NCI-H748 (cell line): ENCODE results near the gene GARNL3.
A peak's percentile ranks its signal among the peaks of the same experiment; 100 is the strongest.

Experiments
- DNase-seq: peaks from one replicate; lab custom pipeline; 2025; ENCODE audit not compliant: unreplicated experiment; lab: John Stamatoyannopoulos, UW

GARNL3 gene

DNA sequence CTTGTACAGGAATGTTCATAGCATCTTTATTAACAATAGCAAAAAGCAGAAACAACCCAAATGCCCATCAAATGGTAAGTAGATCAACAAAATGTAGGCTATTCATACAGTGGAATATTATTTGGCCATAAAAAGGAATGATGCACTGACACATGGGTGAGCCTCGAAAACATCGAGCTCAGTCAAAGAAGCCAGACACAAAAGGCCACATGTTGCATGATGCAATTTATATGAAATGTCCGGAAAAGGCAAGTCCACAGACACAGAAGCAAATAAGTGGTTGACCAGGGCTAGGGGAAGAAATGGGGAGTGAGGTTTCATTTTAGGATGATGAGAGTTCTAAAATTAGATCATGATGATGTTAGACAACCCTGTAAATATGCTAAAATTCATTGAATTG lies 115.9 kb downstream of the GARNL3 start:
- no peak for DNase-seq

DNA sequence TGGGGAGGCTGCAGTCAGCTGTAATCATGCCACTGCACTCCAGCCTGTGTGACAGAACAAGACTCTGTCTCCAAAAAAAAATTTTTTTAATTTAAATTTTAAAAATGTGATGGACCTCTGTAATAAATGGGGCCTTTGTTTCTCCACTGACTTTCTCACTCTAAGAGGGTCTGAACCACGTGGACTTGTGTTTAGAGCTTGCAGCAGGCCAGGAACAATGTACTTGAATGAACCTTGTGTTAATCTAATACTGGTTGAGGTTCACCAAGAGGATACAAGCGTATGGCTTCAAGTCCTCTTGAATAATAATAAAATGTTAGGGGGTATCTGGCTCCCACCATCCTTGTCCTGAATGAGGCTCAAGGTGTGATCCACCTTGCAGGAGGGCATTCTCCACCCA lies 118.0 kb downstream of the GARNL3 start:
- no peak for DNase-seq

DNA sequence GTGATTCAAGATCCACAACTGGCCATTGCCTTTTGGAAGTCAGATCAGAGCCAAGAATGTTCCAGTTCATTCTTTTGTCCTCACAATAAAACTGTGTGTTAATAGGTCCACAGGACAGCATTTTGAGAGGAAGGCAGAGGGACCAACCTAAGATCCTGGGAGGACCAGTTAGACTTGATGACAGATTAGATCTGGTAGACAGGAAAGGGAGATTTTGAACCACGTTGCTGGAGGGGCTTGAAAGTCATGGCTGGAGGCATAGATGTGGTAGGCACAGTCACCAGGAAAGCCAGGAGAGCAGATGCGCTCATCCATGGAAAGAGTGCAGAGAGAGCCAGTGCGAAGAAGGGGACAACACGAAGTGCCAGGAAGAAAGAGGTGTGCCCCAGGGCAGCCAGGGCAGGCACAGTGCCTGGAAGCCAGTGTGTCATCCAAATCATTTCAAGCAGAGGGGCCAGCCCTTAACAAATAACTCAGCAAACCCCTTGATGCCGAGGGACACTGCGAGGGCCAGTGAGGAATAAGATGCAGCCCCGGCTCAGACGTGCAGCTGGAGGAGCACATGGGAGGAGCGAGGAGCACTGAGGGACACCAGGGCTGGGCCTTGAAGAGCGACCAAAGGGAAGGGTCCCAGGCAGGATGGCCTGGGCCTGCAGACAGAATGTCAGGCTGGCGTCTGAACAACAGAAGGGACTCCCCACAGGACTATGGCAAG lies 119.6 kb downstream of the GARNL3 start:
- DNase-seq: no peak

DNA sequence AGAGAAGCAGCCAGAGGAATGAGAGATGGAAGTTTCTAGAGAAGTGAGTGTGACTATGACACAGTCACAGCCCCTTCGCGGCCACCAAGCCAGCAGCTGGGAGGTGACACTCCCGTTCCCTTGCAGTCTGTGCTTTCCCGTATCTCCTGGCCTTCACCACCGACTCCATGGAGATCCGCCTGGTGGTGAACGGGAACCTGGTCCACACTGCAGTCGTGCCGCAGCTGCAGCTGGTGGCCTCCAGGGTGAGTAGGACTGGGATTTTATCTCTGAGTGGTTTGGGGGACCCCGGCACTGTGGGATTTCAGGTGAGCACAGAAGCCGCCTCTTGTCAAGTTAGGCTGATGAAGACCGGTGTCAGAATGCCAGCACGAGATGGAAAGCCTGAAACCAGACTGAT lies 120.3 kb downstream of the GARNL3 start:
- no peak for DNase-seq

DNA sequence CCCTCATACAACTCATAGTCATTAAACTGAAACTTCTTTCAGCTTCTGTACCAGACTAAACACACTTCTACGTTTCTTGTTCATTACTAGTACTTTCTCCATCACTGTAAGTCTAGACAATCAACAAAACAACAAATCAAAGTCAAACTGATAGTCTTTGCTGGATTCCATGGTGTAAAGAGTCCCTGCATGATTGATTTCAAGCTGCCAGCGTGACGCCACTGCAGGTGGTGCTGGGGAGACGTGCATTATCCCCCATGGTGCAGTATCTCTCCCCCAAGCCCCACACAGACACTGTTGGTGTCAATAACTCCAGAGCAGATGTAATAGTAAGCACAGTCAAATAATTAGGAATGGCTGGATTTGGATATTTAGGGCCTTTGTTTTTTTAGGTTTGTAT lies 121.7 kb downstream of the GARNL3 start:
- DNase-seq: no peak

DNA sequence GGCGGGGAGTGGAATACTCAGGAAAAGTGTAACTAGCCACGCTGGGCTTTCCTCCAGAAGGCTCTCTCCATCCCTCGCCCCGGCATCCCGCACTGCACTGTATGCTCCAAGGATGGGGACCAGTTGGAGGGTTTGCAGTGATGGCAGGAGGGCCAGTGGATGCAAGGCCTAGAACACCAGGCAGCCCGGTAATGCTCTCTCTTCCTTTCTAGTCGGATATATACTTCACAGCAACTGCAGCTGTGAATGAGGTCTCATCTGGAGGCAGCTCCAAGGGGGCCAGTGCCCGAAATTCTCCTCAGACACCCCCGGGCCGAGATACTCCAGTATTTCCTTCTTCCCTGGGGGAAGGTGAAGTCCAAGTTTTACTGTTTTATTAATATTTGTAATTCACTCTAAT lies 122.4 kb downstream of the GARNL3 start:
- no peak for DNase-seq

DNA sequence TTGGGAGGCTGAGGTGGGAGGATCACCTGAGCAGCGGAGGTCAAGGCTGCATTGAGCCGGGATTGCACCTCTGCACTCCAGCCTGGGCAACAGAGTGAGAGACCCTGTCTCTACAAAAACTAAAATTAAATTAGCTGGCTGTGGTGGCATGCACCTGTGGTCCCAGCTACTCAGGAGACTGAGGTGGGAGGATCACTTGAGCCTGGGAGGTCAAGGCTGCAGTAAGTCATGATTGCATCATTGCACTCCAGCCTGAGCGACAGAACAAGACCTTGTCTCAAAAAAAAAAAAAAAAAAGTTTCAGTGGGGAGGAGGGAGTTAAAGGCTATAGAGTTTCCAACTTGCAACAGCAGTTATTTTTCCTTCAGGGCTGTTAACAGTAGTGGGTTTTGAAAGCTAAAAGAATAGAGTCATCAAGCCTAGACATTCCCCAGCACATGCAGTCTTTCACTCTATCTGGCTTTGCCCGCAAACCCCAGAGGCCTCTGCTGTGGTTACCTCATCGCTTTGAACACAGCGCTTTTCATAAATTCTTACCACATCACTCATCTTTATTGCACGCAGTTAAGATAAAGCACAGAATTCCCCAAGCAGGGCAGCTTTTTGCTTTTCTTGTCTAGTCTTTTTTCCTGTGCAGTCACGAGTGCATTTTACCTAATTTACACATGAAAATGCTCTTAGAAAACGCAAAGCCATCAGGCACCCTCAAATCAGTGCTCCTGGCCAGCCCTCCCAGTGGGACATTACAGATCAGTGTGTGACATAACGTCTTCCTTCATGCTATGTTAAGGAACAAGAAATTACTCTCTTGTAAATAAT lies 123.7 kb downstream of the GARNL3 start:
- DNase-seq: no peak

DNA sequence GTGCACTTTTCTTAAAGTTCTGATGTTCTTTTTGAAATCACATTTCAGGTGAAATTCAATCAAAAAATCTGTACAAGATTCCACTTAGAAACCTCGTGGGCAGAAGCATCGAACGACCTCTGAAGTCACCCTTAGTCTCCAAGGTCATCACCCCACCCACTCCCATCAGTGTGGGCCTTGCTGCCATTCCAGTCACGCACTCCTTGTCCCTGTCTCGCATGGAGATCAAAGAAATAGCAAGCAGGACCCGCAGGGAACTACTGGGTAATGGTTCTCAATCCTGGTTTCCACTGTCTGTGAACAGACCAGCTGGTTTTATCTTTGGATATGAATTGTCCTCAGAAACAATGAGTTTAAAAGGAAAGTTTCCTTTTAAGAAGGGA lies 124.3 kb downstream of the GARNL3 start:
- DNase-seq: no peak

DNA sequence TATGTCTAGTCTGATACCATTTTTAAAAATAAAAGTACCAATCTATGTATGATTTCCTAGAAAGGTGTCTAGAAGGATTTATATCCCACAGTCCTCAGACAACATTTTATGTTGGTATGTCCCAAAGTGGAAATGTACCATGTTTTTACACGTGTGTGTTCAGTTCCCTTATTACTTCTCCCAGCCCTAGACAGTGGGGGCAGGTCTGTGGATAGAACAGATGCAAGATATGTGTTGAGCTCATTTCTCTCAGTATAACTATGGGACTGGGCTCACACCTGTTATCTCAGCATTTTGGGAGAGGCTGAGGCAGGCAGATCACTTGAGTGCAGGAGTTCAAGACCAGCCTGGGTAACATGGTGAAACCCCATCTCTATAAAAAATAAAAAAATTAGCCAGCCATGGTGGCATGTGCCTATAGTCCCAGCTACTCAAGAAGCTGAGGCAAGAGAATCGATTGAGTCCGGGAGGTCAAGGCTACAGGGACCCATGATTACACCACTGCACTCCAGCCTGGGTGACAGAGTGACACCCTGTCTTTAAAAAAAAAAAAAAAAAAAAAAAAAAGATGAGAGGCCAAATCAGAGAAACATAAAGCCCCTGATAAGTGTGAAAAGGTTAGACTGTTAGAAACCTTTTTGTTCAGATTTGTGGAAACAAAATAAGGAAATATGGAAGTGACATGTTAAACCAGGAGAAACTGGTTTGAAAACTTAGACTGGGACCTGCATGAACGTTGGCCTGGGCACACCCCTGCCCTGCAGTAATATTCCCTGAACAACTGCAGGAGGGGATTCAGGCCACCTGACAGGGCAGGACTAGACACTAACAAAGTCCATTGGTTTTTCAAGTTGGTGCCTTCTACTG lies 125.0 kb downstream of the GARNL3 start:
- no peak for DNase-seq

DNA sequence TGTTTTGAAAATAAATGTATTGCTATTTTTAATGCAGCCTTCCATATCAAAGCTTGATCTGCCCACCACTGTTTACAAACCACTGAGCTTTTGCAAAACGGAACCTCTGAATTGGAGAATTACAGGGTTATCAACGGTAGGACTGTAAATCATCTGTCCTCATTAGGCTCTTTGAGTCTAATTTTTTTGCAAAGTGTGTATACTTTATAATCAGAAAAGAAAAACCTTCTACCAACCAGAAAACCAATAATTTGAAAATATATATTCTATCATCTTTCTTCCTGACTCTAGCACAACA lies 125.6 kb downstream of the GARNL3 start:
- no peak for DNase-seq

DNA sequence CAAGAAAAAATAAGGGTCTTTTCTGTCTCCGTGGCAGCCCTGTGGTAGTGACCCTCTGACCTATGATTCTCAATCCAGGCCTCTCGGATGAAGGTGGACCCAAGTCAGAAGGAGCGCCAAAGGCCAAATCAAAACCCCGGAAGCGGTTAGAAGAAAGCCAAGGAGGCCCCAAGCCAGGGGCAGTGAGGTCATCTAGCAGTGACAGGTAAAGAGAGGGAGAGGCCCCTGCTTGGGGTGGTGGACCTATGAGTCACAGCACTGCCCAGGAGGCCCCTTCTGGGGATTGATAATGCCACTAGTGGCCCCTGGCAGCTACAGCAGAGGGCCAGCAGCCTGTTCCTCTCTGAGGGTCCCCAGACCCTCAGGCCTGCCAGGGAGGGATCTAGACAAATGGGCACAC lies 126.0 kb downstream of the GARNL3 start:
- DNase-seq: no peak

DNA sequence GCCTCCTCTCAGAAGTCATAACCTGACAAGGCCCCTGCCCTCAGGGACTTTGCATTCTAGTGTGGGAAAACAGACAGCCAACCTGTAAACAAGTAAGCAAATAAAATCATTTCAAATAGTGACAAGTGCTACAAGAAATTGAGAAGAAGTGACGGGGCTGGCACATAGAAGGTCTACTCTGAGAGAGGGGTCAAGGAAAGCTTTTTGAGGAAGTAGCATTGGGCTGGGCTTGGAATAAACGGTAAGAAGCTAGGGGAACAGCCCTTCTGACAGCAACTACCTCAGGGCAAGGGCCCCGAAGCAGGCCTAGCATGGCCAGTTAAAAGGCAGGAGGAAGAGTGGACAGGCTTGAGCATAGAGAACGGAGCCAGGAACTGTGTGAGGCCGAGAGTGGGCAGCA lies 127.6 kb downstream of the GARNL3 start:
- no peak for DNase-seq

DNA sequence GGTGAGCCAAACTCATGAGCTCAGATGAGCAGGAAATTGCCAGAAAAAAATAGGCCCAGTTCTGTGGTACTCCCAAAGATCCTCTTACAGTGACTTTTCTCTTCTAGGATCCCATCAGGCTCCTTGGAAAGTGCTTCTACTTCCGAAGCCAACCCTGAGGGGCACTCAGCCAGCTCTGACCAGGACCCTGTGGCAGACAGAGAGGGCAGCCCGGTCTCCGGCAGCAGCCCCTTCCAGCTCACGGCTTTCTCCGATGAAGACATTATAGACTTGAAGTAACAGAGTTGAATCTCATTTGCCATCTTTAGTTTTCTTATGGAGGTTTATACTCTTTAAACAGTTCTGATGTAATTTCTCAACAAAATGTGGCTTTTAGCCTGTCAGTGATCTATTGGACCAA lies 128.4 kb downstream of the GARNL3 start:
- no peak for DNase-seq

DNA sequence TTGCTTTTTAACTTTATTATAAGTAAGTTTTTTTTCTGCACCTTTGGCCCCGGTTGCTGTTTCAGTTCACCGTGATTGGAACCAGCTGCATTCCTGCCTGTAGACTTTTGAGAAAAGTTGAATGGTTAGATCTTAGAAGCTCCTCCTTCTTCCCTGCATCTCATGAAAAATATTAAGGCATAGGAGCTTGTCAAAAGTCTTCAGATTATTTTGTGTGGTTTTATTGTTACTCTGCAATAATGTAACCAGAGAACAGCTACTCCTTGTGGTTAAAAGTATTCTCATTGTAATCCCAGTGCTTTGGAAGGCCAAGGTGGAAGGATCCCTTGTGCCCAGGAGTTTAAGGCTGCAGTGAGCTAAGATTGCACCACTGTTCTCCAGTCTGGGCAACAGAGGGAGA lies 129.1 kb downstream of the GARNL3 start:
- DNase-seq: no peak

DNA sequence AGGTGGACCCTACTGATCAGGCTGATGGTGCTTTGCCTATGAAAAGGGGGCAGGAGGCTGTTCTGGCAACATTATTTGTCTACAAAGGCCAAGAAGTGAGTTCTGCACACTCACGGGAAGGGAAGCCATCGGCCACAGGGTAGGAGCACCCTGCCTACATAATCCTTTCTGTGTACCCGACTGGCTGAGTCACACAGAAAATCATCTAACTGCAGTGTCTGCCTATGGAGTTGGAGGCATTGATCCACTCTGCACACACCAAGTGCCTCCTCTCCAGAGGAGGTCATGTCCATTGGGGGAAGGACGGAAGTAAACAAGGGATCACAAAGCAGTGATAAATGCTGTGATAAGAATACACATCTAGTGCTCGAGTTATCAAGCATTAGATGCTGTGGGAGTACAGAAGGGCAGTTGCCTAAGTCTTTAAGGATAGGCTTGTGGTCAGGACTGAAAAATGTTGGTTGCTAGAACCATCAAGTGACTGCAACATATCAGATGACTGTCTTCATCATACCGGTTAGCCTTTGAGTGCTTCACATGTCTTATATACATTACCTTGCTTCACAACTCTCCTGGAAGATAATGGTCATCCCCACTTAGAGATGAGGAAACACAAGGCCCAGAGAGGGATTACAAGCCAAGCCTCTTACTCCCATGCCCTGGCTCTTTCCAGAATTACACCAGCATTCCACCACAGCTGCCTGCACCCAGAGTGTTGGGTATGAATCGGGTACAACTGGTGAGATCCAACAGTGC lies 131.1 kb downstream of the GARNL3 start:
- DNase-seq: no peak

DNA sequence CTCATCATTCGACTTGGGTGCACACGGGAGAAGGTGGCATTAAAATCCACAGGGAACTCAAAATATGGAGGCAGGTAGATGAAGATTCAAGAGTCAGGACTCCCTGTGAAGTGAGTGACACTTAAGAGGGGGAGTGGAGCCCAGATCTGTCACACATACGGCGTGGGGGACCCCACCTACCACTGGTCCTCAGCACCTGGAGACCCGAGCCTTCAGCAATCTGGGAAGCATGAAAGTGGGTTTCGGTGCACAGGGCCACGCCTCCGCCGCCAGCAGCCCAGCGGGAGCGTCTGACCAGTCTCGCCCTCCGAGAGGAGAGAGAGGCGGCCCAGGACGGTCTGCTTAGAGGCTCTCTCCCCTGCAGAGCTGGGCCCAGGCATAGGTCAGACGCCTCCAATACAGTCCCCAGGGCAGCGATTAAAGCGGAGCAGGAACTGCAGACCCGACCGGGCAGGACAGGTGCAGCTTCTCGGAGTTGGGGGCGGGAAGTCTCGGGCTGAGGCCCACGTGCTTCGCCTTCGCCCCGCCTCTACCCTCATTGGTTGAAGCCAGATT lies 131.8 kb downstream of the GARNL3 start:
- no peak for DNase-seq

DNA sequence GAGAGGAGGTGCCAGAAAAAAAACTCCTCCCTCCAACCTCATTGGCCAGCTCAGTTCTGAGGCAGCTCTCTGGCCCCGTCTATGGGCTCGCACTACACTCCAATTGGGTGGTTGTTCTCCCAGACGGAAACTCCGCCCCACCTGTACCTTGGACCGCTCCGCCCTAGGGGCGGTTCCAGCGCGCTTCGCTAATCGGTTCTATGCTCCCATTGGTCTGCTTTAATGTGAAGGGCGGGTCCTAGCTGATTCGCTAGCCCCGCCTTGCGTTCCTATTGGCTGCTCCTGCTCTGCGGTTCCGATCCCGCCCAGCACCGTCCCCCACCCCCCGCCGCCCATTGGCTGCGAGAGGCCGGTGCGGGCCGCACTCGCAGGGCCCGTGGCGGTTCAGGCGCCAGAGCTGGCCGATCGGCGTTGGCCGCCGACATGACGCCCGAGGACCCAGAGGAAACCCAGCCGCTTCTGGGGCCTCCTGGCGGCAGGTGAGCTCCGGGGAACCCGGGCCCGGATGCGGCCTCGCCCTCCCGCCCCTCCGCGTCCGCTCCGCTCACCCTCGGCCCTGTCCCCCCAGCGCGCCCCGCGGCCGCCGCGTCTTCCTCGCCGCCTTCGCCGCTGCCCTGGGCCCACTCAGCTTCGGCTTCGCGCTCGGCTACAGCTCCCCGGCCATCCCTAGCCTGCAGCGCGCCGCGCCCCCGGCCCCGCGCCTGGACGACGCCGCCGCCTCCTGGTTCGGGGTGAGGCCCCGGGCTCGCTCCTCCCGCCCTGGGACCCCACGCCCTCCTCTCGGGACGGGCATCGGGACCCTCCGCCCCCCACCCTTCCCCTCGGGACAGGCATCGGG lies 132.5 kb downstream of the GARNL3 start, which contains the start of gene SLC2A8:
Gene SLC2A8 (plus strand): TSS at position 362 of the 838 bp plus-strand sequence. CDS start 62 bp downstream, at position 424.
- DNase-seq: peak; percentile 100

DNA sequence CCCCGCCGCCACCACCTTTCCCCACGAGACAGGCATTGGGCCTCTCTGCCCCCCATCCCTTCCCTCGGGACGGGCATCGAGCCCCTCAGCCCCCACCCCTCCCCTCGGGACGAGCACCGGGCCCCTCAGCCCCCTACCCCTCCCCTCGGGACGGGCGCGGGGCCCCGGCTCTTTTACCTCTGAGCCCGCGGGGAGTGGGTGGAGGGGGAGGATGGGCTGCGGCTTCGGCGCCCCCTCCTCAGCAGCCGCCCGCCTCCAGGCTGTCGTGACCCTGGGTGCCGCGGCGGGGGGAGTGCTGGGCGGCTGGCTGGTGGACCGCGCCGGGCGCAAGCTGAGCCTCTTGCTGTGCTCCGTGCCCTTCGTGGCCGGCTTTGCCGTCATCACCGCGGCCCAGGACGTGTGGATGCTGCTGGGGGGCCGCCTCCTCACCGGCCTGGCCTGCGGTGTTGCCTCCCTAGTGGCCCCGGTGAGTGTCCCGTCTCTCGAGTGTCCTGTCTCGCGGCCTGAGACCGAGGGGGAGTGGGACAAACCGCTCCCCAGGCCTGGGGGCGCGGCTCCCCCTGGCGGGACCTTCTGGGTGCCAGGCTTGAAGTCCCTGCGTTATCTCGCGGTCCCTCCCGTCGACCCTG lies 133.2 kb downstream of the GARNL3 start:
- DNase-seq: peak; percentile 53

DNA sequence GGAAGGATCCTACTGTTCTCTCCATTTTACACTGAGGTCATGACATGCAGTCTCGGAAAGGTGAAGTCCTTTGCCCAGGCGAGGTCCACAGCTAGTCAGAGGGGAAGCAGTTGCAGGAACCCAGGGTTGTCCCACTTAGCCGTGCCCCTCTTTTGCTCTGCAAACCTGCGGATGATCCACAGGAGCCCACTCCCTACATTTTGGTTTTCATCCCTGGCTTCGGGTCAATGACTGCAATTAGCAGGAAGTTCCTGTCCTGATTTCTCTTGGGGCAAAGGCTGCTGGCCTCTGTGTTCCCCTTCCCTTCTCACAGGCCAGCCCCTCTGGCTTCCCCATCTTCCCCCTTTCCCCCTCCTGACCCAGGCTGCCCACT lies 133.7 kb downstream of the GARNL3 start:
- DNase-seq: no peak
